DLD1 (cell line): ENCODE data around the gene ZNG1A.
"Not testable (repeated sequence)": the region's sequence is repeated elsewhere in the genome, so short reads cannot be mapped to it uniquely, and the experiment has no call there.

Source experiments
- in situ Hi-C: cut with HindIII; loops from 2 replicates; pipeline ENCODE4 v1.10.0; 2017; ENCODE audit warnings: low sequenced_read_pairs

ZNG1A gene

GRCh38 chr9:178970-179383, at the start of gene ZNG1A:
TSS of gene ZNG1A (minus strand) at chr9:179056. CDS start at chr9:178969, 87 bp downstream.
- in situ Hi-C loops, result not testable (repeated sequence)

GRCh38 chr9:227860-228259, 49.0 kb upstream of the ZNG1A start:
- in situ Hi-C loops, result no loop called here

- in situ Hi-C loops, result no loop called here
Observed at GRCh38 chr9:224582-225520, 46.0 kb upstream of the ZNG1A start.

GRCh38 chr9:224026-224425, 45.2 kb upstream of the ZNG1A start:
- in situ Hi-C loops, result no loop called here

GRCh38 chr9:223152-223551, 44.3 kb upstream of the ZNG1A start:
- in situ Hi-C loops, result no loop called here

GRCh38 chr9:221989-222776, 43.3 kb upstream of the ZNG1A start:
- in situ Hi-C loops, result no loop called here

GRCh38 chr9:219670-220365, 41.0 kb upstream of the ZNG1A start:
- in situ Hi-C loops, result no loop called here

GRCh38 chr9:219036-219435, 40.2 kb upstream of the ZNG1A start:
- in situ Hi-C loops, result not testable (repeated sequence)

- in situ Hi-C loops, result no loop called here
Observed at GRCh38 chr9:217950-218349, 39.1 kb upstream of the ZNG1A start.

- in situ Hi-C loops, result no loop called here
Observed at GRCh38 chr9:216866-217265, 38.0 kb upstream of the ZNG1A start.

GRCh38 chr9:215631-216155, 36.8 kb upstream of the ZNG1A start:
- in situ Hi-C loops, result no loop called here

- in situ Hi-C loops, result no loop called here
Observed at GRCh38 chr9:214648-215493, 36.0 kb upstream of the ZNG1A start, which contains the start of gene DOCK8. TSS of gene DOCK8 (plus strand) at chr9:214865. CDS start at chr9:214977, 112 bp downstream.

GRCh38 chr9:214351-214647, 35.4 kb upstream of the ZNG1A start:
- in situ Hi-C loops, result no loop called here

GRCh38 chr9:213901-214300, 35.0 kb upstream of the ZNG1A start:
- in situ Hi-C loops, result not testable (repeated sequence)

- in situ Hi-C loops, result no loop called here
Observed at GRCh38 chr9:212297-212696, 33.4 kb upstream of the ZNG1A start.

- in situ Hi-C loops, result no loop called here
Observed at GRCh38 chr9:211557-211956, 32.7 kb upstream of the ZNG1A start.

GRCh38 chr9:211036-211435, 32.2 kb upstream of the ZNG1A start:
- in situ Hi-C loops, result no loop called here

- in situ Hi-C loops, result no loop called here
Observed at GRCh38 chr9:209143-209758, 30.4 kb upstream of the ZNG1A start.

GRCh38 chr9:206481-206880, 27.6 kb upstream of the ZNG1A start:
- in situ Hi-C loops, result no loop called here

GRCh38 chr9:199601-200000, 20.7 kb upstream of the ZNG1A start:
- in situ Hi-C loops, result not testable (repeated sequence)
